Neuronal stem cell (in vitro differentiated cells): ENCODE results near the gene AP1B1.

Experiments
- DNase-seq: peaks from one replicate; pipeline ENCODE4 v3.0.0-alpha.2; 2013; ENCODE audit warnings: low spot score
- H2AFZ ChIP-seq: one replicate; pipeline ENCODE4 v1.6.1; 2013; ENCODE audit warnings: mild to moderate bottlenecking, low read length, inconsistent platforms
- H2AK5ac ChIP-seq: 2 replicates; pipeline ENCODE4 v1.6.1; 2013; ENCODE audit warnings: low read depth, mild to moderate bottlenecking, inconsistent platforms, low read length, moderate library complexity, mixed read lengths
- H2BK120ac ChIP-seq: 2 replicates; pipeline ENCODE4 v1.6.1; 2013; ENCODE audit warnings: low read depth, mild to moderate bottlenecking, inconsistent platforms, low read length, moderate library complexity, mixed read lengths
- H2BK12ac ChIP-seq: one replicate; pipeline ENCODE4 v1.6.1; 2013; ENCODE audit warnings: low read length, inconsistent platforms
- H2BK15ac ChIP-seq: 2 replicates; pipeline ENCODE4 v1.6.1; 2013; ENCODE audit warnings: mild to moderate bottlenecking, low read length, inconsistent platforms, mixed read lengths
- H2BK5ac ChIP-seq: one replicate; pipeline ENCODE4 v1.6.1; 2013; ENCODE audit warnings: inconsistent platforms, mild to moderate bottlenecking, low read length, moderate library complexity
- H3K14ac ChIP-seq: one replicate; pipeline ENCODE4 v1.6.1; 2013; ENCODE audit warnings: low read length, inconsistent platforms
- H3K18ac ChIP-seq: 2 replicates; pipeline ENCODE4 v1.6.1; 2013; ENCODE audit warnings: low read length, inconsistent platforms
- H3K23ac ChIP-seq: 2 replicates; pipeline ENCODE4 v1.6.1; 2013; ENCODE audit warnings: low read depth, mild to moderate bottlenecking, mixed read lengths, low read length, inconsistent platforms; ENCODE audit not compliant: poor library complexity
- H3K27ac ChIP-seq: replicated peaks from 3 replicates; pipeline ENCODE4 v1.5.1; 2013; ENCODE audit warnings: low read length, inconsistent platforms
- H3K27me3 ChIP-seq, 3 experiments: 2 replicates each; pipeline ENCODE4 v1.6.1; 2013; ENCODE audit warnings: low read length in 3 of 3, mild to moderate bottlenecking in 2 of 3, inconsistent platforms in 1 of 3, low read depth in 1 of 3, mixed read lengths in 1 of 3, moderate library complexity in 1 of 3; ENCODE audit not compliant: control insufficient read depth in 3 of 3, insufficient read depth in 3 of 3
- H3K36me3 ChIP-seq, 2 donors: replicated peaks in 1 of 2; 2 replicates each; pipeline ENCODE4 v1.6.1; 2013; ENCODE audit warnings: low read length in 2 of 2; ENCODE audit not compliant: control insufficient read depth in 2 of 2, insufficient read depth in 2 of 2
- H3K4ac ChIP-seq: 2 replicates; pipeline ENCODE4 v1.6.1; 2013; ENCODE audit warnings: inconsistent platforms, mild to moderate bottlenecking, low read length, moderate library complexity
- H3K4me1 ChIP-seq, 2 donors: 1 replicate in 1 of 2; 2 replicates in 1 of 2; pipeline ENCODE4 v1.6.1; 2013; ENCODE audit warnings: low read length in 2 of 2, low read depth in 1 of 2; ENCODE audit not compliant: control insufficient read depth in 2 of 2, insufficient read depth in 1 of 2
- H3K4me2 ChIP-seq: one replicate; pipeline ENCODE4 v1.6.1; 2013; ENCODE audit warnings: mild to moderate bottlenecking, low read length, inconsistent platforms; ENCODE audit not compliant: insufficient read depth, poor library complexity, severe bottlenecking
- H3K4me3 ChIP-seq, 2 donors: 2 replicates each; pipeline ENCODE4 v1.5.1; 2013; ENCODE audit warnings: low read length in 2 of 2, mild to moderate bottlenecking in 2 of 2, inconsistent platforms in 1 of 2, moderate library complexity in 1 of 2
- H3K79me1 ChIP-seq: one replicate; pipeline ENCODE4 v1.6.1; 2013; ENCODE audit warnings: low read depth, mild to moderate bottlenecking, inconsistent platforms, low read length, moderate library complexity
- H3K9ac ChIP-seq: one replicate; pipeline ENCODE4 v1.6.1; 2013; ENCODE audit warnings: mild to moderate bottlenecking, low read depth, low read length, inconsistent platforms; ENCODE audit not compliant: poor library complexity
- H3K9me3 ChIP-seq, 2 donors: replicated peaks in 1 of 2; 2 replicates each; pipeline versions ENCODE3 to v1.6.1; 2013; ENCODE audit warnings: low read length in 2 of 2, mild to moderate bottlenecking in 2 of 2, inconsistent platforms in 1 of 2, low read depth in 1 of 2, mixed read lengths in 1 of 2, moderate library complexity in 1 of 2; ENCODE audit not compliant: control insufficient read depth in 2 of 2, insufficient read depth in 1 of 2
- H4K8ac ChIP-seq: one replicate; pipeline ENCODE4 v1.6.1; 2013; ENCODE audit warnings: low read depth, mild to moderate bottlenecking, inconsistent platforms, low read length, moderate library complexity
- H4K91ac ChIP-seq: one replicate; pipeline ENCODE4 v1.6.1; 2013; ENCODE audit warnings: low read length, low read depth, mild to moderate bottlenecking, inconsistent platforms; ENCODE audit not compliant: poor library complexity
- WGBS, 2 donors: extraction: QIAGEN DNeasy Blood & Tissue Kit; methylation state at CpG; one replicate each; pipeline ENCODE4 v1.1.7; 2013; ENCODE audit warnings: missing lambda C conversion rate in 2 of 2, mixed read lengths in 1 of 2; ENCODE audit not compliant: insufficient read length in 2 of 2, insufficient replicate concordance in 1 of 2; ENCODE audit errors: extremely low coverage in 2 of 2; 5-methylcytosine and 5-hydroxymethylcytosine counted together

The AP1B1 gene

GRCh38 chr22:29334696-29335344 lies 53.5 kb downstream of the AP1B1 start:
- no peaks in the 10 kb centered on the region for H3K27me3 ChIP-seq

GRCh38 chr22:29334148-29334547 lies 54.2 kb downstream of the AP1B1 start:
- H3K9me3 ChIP-seq: peaks cover 0 to 2% of the 10 kb centered on the region in 2 donors
- peaks cover 4 to 7% of the 10 kb centered on the region in 2 donors for H3K4me1 ChIP-seq
- no peaks in the 10 kb centered on the region for H3K79me1 ChIP-seq
- no peak overlapping the region for H3K18ac ChIP-seq
- H3K23ac ChIP-seq: no peak overlapping the region
- H2BK15ac ChIP-seq: no peak overlapping the region
- WGBS, 2 donors: no CpG with 5 or more reads among the region's 7 CpGs
- H3K4ac ChIP-seq: no peak overlapping the region
- H3K4me2 ChIP-seq: no peak overlapping the region
- no peak for DNase-seq
- no peak overlapping the region for H2AFZ ChIP-seq
- no peak overlapping the region for H3K14ac ChIP-seq
- no peak overlapping the region for H3K4me3 ChIP-seq
- H4K8ac ChIP-seq: peak overlapping the region; percentile 48
- H2BK12ac ChIP-seq: no peak overlapping the region
- H3K27me3 ChIP-seq: no peaks in the 10 kb centered on the region
- no peak overlapping the region for H4K91ac ChIP-seq
- H3K9ac ChIP-seq: no peak overlapping the region
- H3K27ac ChIP-seq: no peak overlapping the region
- no peak overlapping the region for H2AK5ac ChIP-seq
- no peak overlapping the region for H2BK5ac ChIP-seq
- peaks cover 34 to 81% of the 10 kb centered on the region in 2 donors for H3K36me3 ChIP-seq
- H2BK120ac ChIP-seq: no peak overlapping the region

More at GRCh38 chr22:29334696-29335344, 53.5 kb downstream of the AP1B1 start:
- WGBS, 2 donors: no CpG with 5 or more reads among the region's 12 CpGs
- Histone ChIP-seq H3K4me1 (peaks cover 4 to 7% of the 10 kb centered on the region in 2 donors), H2BK5ac (peak overlapping the region; percentile 13), H3K4me3 (peak overlapping the region in 1 of 2 donors; percentile 41), H2BK12ac (no peak overlapping the region), H4K91ac (no peak overlapping the region), H3K27ac (no peak overlapping the region), H3K4ac (no peak overlapping the region), H4K8ac (no peak overlapping the region), H2AFZ (no peak overlapping the region), H3K9me3 (peaks cover 0 to 2% of the 10 kb centered on the region in 2 donors), H3K4me2 (no peak overlapping the region), H2AK5ac (no peak overlapping the region), H3K79me1 (no peaks in the 10 kb centered on the region), H3K14ac (peak overlapping the region; percentile 8), H3K9ac (no peak overlapping the region), H3K18ac (no peak overlapping the region), H2BK15ac (no peak overlapping the region), H2BK120ac (no peak overlapping the region), H3K23ac (peak overlapping the region; percentile 50), H3K36me3 (peaks cover 34 to 81% of the 10 kb centered on the region in 2 donors)
- DNase-seq: no peak

GRCh38 chr22:29332886-29333496 lies 55.4 kb downstream of the AP1B1 start:
- Histone ChIP-seq H2BK12ac (no peak overlapping the region), H3K4ac (no peak overlapping the region), H2AK5ac (no peak overlapping the region), H2BK15ac (no peak overlapping the region), H3K9me3 (no peaks in the 10 kb centered on the region), H3K4me2 (no peak overlapping the region), H3K4me3 (no peak overlapping the region), H2BK5ac (no peak overlapping the region), H3K18ac (no peak overlapping the region), H2AFZ (no peak overlapping the region), H4K91ac (no peak overlapping the region), H3K4me1 (peaks cover 4 to 7% of the 10 kb centered on the region in 2 donors), H3K27me3 (no peaks in the 10 kb centered on the region), H4K8ac (no peak overlapping the region), H3K14ac (no peak overlapping the region), H3K36me3 (peaks cover 23 to 79% of the 10 kb centered on the region in 2 donors), H3K9ac (no peak overlapping the region), H3K23ac (no peak overlapping the region), H2BK120ac (no peak overlapping the region), H3K79me1 (no peaks in the 10 kb centered on the region), H3K27ac (no peak overlapping the region)
- no peak for DNase-seq
- no CpG with 5 or more reads among the region's 8 CpGs for WGBS, 2 donors

GRCh38 chr22:29331658-29332300 lies 56.6 kb downstream of the AP1B1 start:
- H3K4me2 ChIP-seq: no peak overlapping the region
- peaks cover 15 to 78% of the 10 kb centered on the region in 2 donors for H3K36me3 ChIP-seq
- no peak overlapping the region for H2BK120ac ChIP-seq
- no peak overlapping the region for H3K14ac ChIP-seq
- peaks cover 4 to 7% of the 10 kb centered on the region in 2 donors for H3K4me1 ChIP-seq
- no peaks in the 10 kb centered on the region for H3K27me3 ChIP-seq
- no peaks in the 10 kb centered on the region for H3K79me1 ChIP-seq
- WGBS, 2 donors: no CpG with 5 or more reads among the region's 14 CpGs
- no peak overlapping the region for H2AK5ac ChIP-seq
- H3K18ac ChIP-seq: no peak overlapping the region
- peak overlapping the region; percentile 37 for H2BK15ac ChIP-seq
- no peak overlapping the region for H3K9ac ChIP-seq
- no peak overlapping the region for H2BK5ac ChIP-seq
- H4K8ac ChIP-seq: no peak overlapping the region
- peak overlapping the region; percentile 80 for H3K23ac ChIP-seq
- no peak overlapping the region for H4K91ac ChIP-seq
- no peak overlapping the region for H2BK12ac ChIP-seq
- H3K4ac ChIP-seq: peak overlapping the region; percentile 0
- H3K9me3 ChIP-seq: no peaks in the 10 kb centered on the region
- H3K4me3 ChIP-seq: no peak overlapping the region
- no peak for DNase-seq
- H2AFZ ChIP-seq: no peak overlapping the region
- H3K27ac ChIP-seq: no peak overlapping the region
